Renal cortex interstitium (tissue), 11 donors: ENCODE results near the gene PRKAR1B. TPM values are rescaled to one million over a fixed set of nuclear protein-coding genes. Genes with fewer than 3 reads are reported as not detected.
A peak's percentile ranks its signal among the peaks of the same experiment; 100 is the strongest.

Source experiments
- DNase-seq, 11 donors: peaks; one replicate each; pipeline ENCODE4 v3.0.0-alpha.2; 2013; ENCODE audit warnings: low read depth in 9 of 11, low spot score in 4 of 11; ENCODE audit errors: extremely low read depth in 1 of 11
- polyA plus RNA-seq, 3 donors: library from polyadenylated mRNA; unstranded; fragments of 120-200 nt; gene quantifications; one replicate each; pipeline ENCODE4 v1.2.1, GENCODE V29; 2013; ENCODE audit not compliant: insufficient read length in 3 of 3

PRKAR1B gene
- polyA plus RNA-seq, 3 donors: 31.7 to 43.1 (median 41.8) TPM

- DNase-seq: no peak
Measured at GRCh38 chr7:594212-594913, 132.7 kb downstream of the PRKAR1B start.

- no peak for DNase-seq
Measured at GRCh38 chr7:593324-594115, 133.6 kb downstream of the PRKAR1B start.

GRCh38 chr7:591856-592628, 135.0 kb downstream of the PRKAR1B start:
- DNase-seq: no peak

- peak in 2 of 11 donors; percentile 51 to 62 for DNase-seq
Measured at GRCh38 chr7:590731-591551, 136.1 kb downstream of the PRKAR1B start.

- DNase-seq: no peak
Measured at GRCh38 chr7:589781-590575, 137.1 kb downstream of the PRKAR1B start.

GRCh38 chr7:587767-588166, 139.3 kb downstream of the PRKAR1B start:
- peak in 2 of 11 donors; percentile 76 to 87 for DNase-seq

- no peak for DNase-seq
Measured at GRCh38 chr7:586494-586893, 140.6 kb downstream of the PRKAR1B start.

- DNase-seq: no peak
Measured at GRCh38 chr7:585873-586272, 141.2 kb downstream of the PRKAR1B start.

GRCh38 chr7:585229-585711, 141.8 kb downstream of the PRKAR1B start:
- no peak for DNase-seq

- DNase-seq: no peak
Measured at GRCh38 chr7:584820-585219, 142.3 kb downstream of the PRKAR1B start.

GRCh38 chr7:584122-584465, 143.0 kb downstream of the PRKAR1B start:
- DNase-seq: no peak

- DNase-seq: no peak
Measured at GRCh38 chr7:583410-584121, 143.5 kb downstream of the PRKAR1B start.

- no peak for DNase-seq
Measured at GRCh38 chr7:582931-583330, 144.2 kb downstream of the PRKAR1B start.

GRCh38 chr7:582081-582835, 144.8 kb downstream of the PRKAR1B start:
- no peak for DNase-seq

GRCh38 chr7:578386-578785, 148.7 kb downstream of the PRKAR1B start:
- no peak for DNase-seq

GRCh38 chr7:577741-578370, 149.2 kb downstream of the PRKAR1B start:
- DNase-seq: no peak
